ENCODE results near the gene MRC1. TPM values are rescaled to one million over a fixed set of nuclear protein-coding genes. Genes with fewer than 3 reads are reported as not detected.

The MRC1 gene
- total RNA-seq, 1 donor from 2014 or later: not detected

DNA sequence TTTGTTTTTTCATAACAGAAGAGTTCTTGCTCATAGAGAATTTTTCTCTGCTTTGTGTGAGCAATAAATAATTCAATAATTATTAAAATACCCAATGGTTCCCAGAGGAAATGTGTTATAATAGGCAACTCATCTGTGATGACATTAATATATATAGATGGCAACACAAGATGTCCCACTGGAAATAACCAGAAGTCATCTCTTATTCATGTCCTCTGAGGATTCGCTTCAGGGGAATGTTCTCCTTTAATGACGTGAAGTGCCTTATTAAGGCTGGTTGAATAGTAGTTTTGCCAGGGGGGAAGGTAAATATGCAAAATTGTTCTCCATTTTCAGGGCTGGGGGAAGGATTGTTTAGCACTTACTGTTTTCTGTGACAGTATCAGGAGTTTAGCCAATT, 145.7 kb downstream of the MRC1 start:
- peaks cover 5% of the 10 kb centered on the region for H3K4me1 Mint-ChIP-seq (ENCODE audit: low read depth)
- peaks cover 3% of the 10 kb centered on the region for H3K9me3 Mint-ChIP-seq (ENCODE audit: low read depth)
- H3K27me3 Mint-ChIP-seq: peaks cover 9% of the 10 kb centered on the region
- H3K36me3 Mint-ChIP-seq (ENCODE audit: insufficient read depth): no peaks in the 10 kb centered on the region
- TF ChIP-seq, protein P1, sequence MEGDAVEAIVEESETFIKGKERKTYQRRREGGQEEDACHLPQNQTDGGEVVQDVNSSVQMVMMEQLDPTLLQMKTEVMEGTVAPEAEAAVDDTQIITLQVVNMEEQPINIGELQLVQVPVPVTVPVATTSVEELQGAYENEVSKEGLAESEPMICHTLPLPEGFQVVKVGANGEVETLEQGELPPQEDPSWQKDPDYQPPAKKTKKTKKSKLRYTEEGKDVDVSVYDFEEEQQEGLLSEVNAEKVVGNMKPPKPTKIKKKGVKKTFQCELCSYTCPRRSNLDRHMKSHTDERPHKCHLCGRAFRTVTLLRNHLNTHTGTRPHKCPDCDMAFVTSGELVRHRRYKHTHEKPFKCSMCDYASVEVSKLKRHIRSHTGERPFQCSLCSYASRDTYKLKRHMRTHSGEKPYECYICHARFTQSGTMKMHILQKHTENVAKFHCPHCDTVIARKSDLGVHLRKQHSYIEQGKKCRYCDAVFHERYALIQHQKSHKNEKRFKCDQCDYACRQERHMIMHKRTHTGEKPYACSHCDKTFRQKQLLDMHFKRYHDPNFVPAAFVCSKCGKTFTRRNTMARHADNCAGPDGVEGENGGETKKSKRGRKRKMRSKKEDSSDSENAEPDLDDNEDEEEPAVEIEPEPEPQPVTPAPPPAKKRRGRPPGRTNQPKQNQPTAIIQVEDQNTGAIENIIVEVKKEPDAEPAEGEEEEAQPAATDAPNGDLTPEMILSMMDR (IDR thresholded peaks at IDR 0.05; ENCODE audit: unreplicated experiment): no peak
- H3K4me3 Mint-ChIP-seq (ENCODE audit: low read depth): no peak overlapping the region
- no peak for DNase-seq (ENCODE audit: low spot score, unreplicated experiment)
- no peak overlapping the region for H3K27ac Mint-ChIP-seq

DNA sequence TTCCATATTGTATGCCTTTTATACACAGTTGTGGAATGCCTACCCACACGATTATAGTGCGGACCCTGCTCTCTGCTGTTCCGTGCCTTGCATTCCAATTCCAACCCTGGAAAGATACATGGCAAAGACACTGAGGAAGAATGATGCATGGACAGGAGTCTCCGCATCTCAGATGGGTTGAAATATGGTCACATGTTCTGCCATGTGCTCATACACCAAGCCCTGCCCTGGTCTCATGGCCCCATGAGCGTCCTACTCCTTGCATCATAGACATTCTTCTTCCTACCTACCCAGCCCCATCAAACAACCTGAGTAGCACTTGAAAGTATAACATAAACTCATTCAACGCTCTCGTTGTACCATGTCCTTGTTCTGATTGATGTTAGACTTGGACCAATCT, 148.9 kb downstream of the MRC1 start:
- H3K27me3 Mint-ChIP-seq: peaks cover 9% of the 10 kb centered on the region
- peaks cover 3% of the 10 kb centered on the region for H3K9me3 Mint-ChIP-seq (ENCODE audit: low read depth)
- TF ChIP-seq, protein P1 (IDR thresholded peaks at IDR 0.05; ENCODE audit: unreplicated experiment): no peak
- H3K4me3 Mint-ChIP-seq (ENCODE audit: low read depth): no peak overlapping the region
- no peak for DNase-seq (ENCODE audit: low spot score, unreplicated experiment)
- H3K4me1 Mint-ChIP-seq (ENCODE audit: low read depth): peaks cover 5% of the 10 kb centered on the region
- no peak overlapping the region for H3K27ac Mint-ChIP-seq
- no peaks in the 10 kb centered on the region for H3K36me3 Mint-ChIP-seq (ENCODE audit: insufficient read depth)

DNA sequence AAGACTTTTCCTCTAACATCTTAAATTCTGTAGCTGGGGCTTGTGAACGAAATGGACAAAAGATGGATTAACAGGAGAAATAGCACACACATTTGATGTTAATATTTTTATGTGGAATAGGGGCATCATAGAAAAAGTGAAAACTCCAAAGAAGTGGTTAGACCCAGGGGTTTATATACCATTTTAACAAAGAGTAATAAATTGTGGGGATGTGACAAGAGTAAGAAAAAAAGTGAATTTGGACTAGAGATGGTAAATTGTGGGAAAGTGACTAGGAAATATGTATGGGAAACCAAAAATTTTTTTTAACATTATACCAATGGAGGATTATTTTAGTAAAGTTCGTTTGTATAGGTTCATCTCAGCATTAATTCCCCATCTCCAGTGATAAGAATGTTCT, 150.7 kb downstream of the MRC1 start:
- H3K9me3 Mint-ChIP-seq (ENCODE audit: low read depth): peaks cover 3% of the 10 kb centered on the region
- H3K27me3 Mint-ChIP-seq: peaks cover 12% of the 10 kb centered on the region
- H3K27ac Mint-ChIP-seq: no peak overlapping the region
- H3K4me3 Mint-ChIP-seq (ENCODE audit: low read depth): no peak overlapping the region
- H3K36me3 Mint-ChIP-seq (ENCODE audit: insufficient read depth): no peaks in the 10 kb centered on the region
- DNase-seq (ENCODE audit: low spot score, unreplicated experiment): no peak
- TF ChIP-seq, protein P1 (IDR thresholded peaks at IDR 0.05; ENCODE audit: unreplicated experiment): no peak
- peaks cover 5% of the 10 kb centered on the region for H3K4me1 Mint-ChIP-seq (ENCODE audit: low read depth)

Small RNAs within 50 kb of the gene (microRNA-seq; reads per million reads assigned to microRNA genes)
- gene MIR511 (ENCODE audit: borderline number of aligned reads, unreplicated experiment): not detected

Other genes with a start within 250 kb of the MRC1 start
- 14.3 and 15.9 TPM in 2 replicates for gene HACD1, start 192.0 kb upstream of the MRC1 start, total RNA-seq
- 25.1 and 27.8 TPM in 2 replicates for gene STAM, start 165.2 kb upstream of the MRC1 start, total RNA-seq
- gene TMEM236, start 57.1 kb upstream of the MRC1 start, total RNA-seq: 0.07 TPM in 2 replicates
- gene SLC39A12, start 142.6 kb downstream of the MRC1 start, total RNA-seq: not detected in 2 replicates